Measurements from ENCODE around the gene PCDHB14. TPM values are rescaled to one million over a fixed set of nuclear protein-coding genes. Genes with fewer than 3 reads are reported as not detected.
"Not testable (repeated sequence)": the region's sequence is repeated elsewhere in the genome, so short reads cannot be mapped to it uniquely, and the experiment has no call there.

The PCDHB14 gene
- polyA plus RNA-seq = 1 to 10 TPM in 1 of 4 donors, under 1 TPM in 1, not detected in 2; 0.81 to 1.5 TPM
- long read RNA-seq, donor 1, full-length matches to known transcripts = 1 of 1 reads
- long read RNA-seq, donor 1, partial matches to known transcripts = 0 of 1 reads
- long read RNA-seq, donor 1, other reads (novel, unspliced or antisense) = 0 of 1 reads
- long read RNA-seq, donor 2 = 0 reads
- long read RNA-seq, donor 3 = 0 reads
- long read RNA-seq, donor 4 = 0 reads
- long read RNA-seq, donor 5, full-length matches to known transcripts = 1 of 1 reads
- long read RNA-seq, donor 5, partial matches to known transcripts = 0 of 1 reads
- long read RNA-seq, donor 5, other reads (novel, unspliced or antisense) = 0 of 1 reads
- long read RNA-seq, donor 6, full-length matches to known transcripts = 2 of 2 reads
- long read RNA-seq, donor 6, partial matches to known transcripts = 0 of 2 reads
- long read RNA-seq, donor 6, other reads (novel, unspliced or antisense) = 0 of 2 reads
- long read RNA-seq, donor 7, full-length matches to known transcripts = 3 of 3 reads
- long read RNA-seq, donor 7, partial matches to known transcripts = 0 of 3 reads
- long read RNA-seq, donor 7, other reads (novel, unspliced or antisense) = 0 of 3 reads
- long read RNA-seq, donor 8, full-length matches to known transcripts = 2 of 2 reads
- long read RNA-seq, donor 8, partial matches to known transcripts = 0 of 2 reads
- long read RNA-seq, donor 8, other reads (novel, unspliced or antisense) = 0 of 2 reads
- long read RNA-seq, donor 9, full-length matches to known transcripts = 1 of 1 reads
- long read RNA-seq, donor 9, partial matches to known transcripts = 0 of 1 reads
- long read RNA-seq, donor 9, other reads (novel, unspliced or antisense) = 0 of 1 reads
- long read RNA-seq, donor 10, full-length matches to known transcripts = 3 of 3 reads
- long read RNA-seq, donor 10, partial matches to known transcripts = 0 of 3 reads
- long read RNA-seq, donor 10, other reads (novel, unspliced or antisense) = 0 of 3 reads

- Histone ChIP-seq H3K27ac (ENCODE audit: low read depth in 1 of 3, low read length in 2 of 3) (no peak within 1 kb of the TSS), H3K36me3 (ENCODE audit: control insufficient read depth in 3 of 3, insufficient read depth in 2 of 3, low read depth in 1 of 3, low read length in 3 of 3) (no peaks in the 10 kb centered on the region), H3K9me3 (ENCODE audit: control insufficient read depth in 2 of 2, insufficient read depth in 1 of 2, low read depth in 1 of 2, low read length in 1 of 2) (peaks cover 0 to 30% of the 10 kb centered on the region in 2 donors), H3K27me3 (ENCODE audit: control insufficient read depth in 3 of 3, insufficient read depth in 3 of 3, low read length in 3 of 3) (no peaks in the 10 kb centered on the region), H3K4me1 (ENCODE audit: control insufficient read depth in 3 of 3, insufficient read depth in 2 of 3, low read depth in 1 of 3, low read length in 2 of 3) (no peaks in the 10 kb centered on the region), H3K4me3 (ENCODE audit: low read depth in 1 of 3, low read length in 3 of 3) (peak within 1 kb of the TSS in 1 of 3 donors; percentile 15)
- FAIRE-seq = no peak
- 25 to 34% (median 28%) methylated on average over 15 of the region's 15 CpGs for WGBS, 3 donors
- DNase-seq = peak in 1 of 2 donors; percentile 4
Measured at GRCh38 chr5:141223112-141223783, at the start of gene PCDHB14. TSS of gene PCDHB14 (plus strand) at chr5:141223343. CDS start at chr5:141223506, 163 bp downstream.

GRCh38 chr5:141174291-141175104, 48.6 kb upstream of the PCDHB14 start:
- H3K36me3 ChIP-seq (ENCODE audit: control insufficient read depth in 3 of 3, insufficient read depth in 2 of 3, low read depth in 1 of 3, low read length in 3 of 3); FAIRE-seq; H3K4me3 ChIP-seq (ENCODE audit: low read depth in 1 of 3, low read length in 3 of 3); H3K27me3 ChIP-seq (ENCODE audit: control insufficient read depth in 3 of 3, insufficient read depth in 3 of 3, low read length in 3 of 3); DNase-seq; H3K4me1 ChIP-seq (ENCODE audit: control insufficient read depth in 3 of 3, insufficient read depth in 2 of 3, low read depth in 1 of 3, low read length in 2 of 3); H3K27ac ChIP-seq (ENCODE audit: low read depth in 1 of 3, low read length in 2 of 3): not testable (repeated sequence)
- H3K9me3 ChIP-seq (ENCODE audit: control insufficient read depth in 2 of 2, insufficient read depth in 1 of 2, low read depth in 1 of 2, low read length in 1 of 2) = peaks cover 0 to 24% of the 10 kb centered on the region in 2 donors
- WGBS, 3 donors = 49 to 72% (median 63%) methylated on average over 52 to 79 of the region's 79 CpGs

- no peaks in the 10 kb centered on the region for H3K4me1 ChIP-seq (ENCODE audit: control insufficient read depth in 3 of 3, insufficient read depth in 2 of 3, low read depth in 1 of 3, low read length in 2 of 3)
- peaks cover 0 to 32% of the 10 kb centered on the region in 2 donors for H3K9me3 ChIP-seq (ENCODE audit: control insufficient read depth in 2 of 2, insufficient read depth in 1 of 2, low read depth in 1 of 2, low read length in 1 of 2)
- FAIRE-seq (peak; percentile 96), DNase-seq (no peak)
- H3K36me3 ChIP-seq (ENCODE audit: control insufficient read depth in 3 of 3, insufficient read depth in 2 of 3, low read depth in 1 of 3, low read length in 3 of 3) = no peaks in the 10 kb centered on the region
- H3K4me3 ChIP-seq (ENCODE audit: low read depth in 1 of 3, low read length in 3 of 3) = no peak overlapping the region
- no peaks in the 10 kb centered on the region for H3K27me3 ChIP-seq (ENCODE audit: control insufficient read depth in 3 of 3, insufficient read depth in 3 of 3, low read length in 3 of 3)
- no peak overlapping the region for H3K27ac ChIP-seq (ENCODE audit: low read depth in 1 of 3, low read length in 2 of 3)
- 65 to 72% (median 68%) methylated on average over 1 of the region's 1 CpG for WGBS, 3 donors
Measured at GRCh38 chr5:141175933-141176332, 47.2 kb upstream of the PCDHB14 start.

- H3K27ac ChIP-seq (ENCODE audit: low read depth in 1 of 3, low read length in 2 of 3); H3K4me1 ChIP-seq (ENCODE audit: control insufficient read depth in 3 of 3, insufficient read depth in 2 of 3, low read depth in 1 of 3, low read length in 2 of 3); FAIRE-seq; DNase-seq; H3K4me3 ChIP-seq (ENCODE audit: low read depth in 1 of 3, low read length in 3 of 3); H3K36me3 ChIP-seq (ENCODE audit: control insufficient read depth in 3 of 3, insufficient read depth in 2 of 3, low read depth in 1 of 3, low read length in 3 of 3); H3K27me3 ChIP-seq (ENCODE audit: control insufficient read depth in 3 of 3, insufficient read depth in 3 of 3, low read length in 3 of 3): not testable (repeated sequence)
- H3K9me3 ChIP-seq (ENCODE audit: control insufficient read depth in 2 of 2, insufficient read depth in 1 of 2, low read depth in 1 of 2, low read length in 1 of 2) = peaks cover 0 to 37% of the 10 kb centered on the region in 2 donors
- WGBS, 3 donors = 26 to 42% (median 41%) methylated on average over 13 to 15 of the region's 18 CpGs
Measured at GRCh38 chr5:141177577-141178191, 45.5 kb upstream of the PCDHB14 start, which contains the start of gene PCDHB8. TSS of gene PCDHB8 (plus strand) at chr5:141177790. CDS start at chr5:141178035, 245 bp downstream.

GRCh38 chr5:141179371-141179770, 43.8 kb upstream of the PCDHB14 start:
- H3K36me3 ChIP-seq (ENCODE audit: control insufficient read depth in 3 of 3, insufficient read depth in 2 of 3, low read depth in 1 of 3, low read length in 3 of 3); H3K27me3 ChIP-seq (ENCODE audit: control insufficient read depth in 3 of 3, insufficient read depth in 3 of 3, low read length in 3 of 3); FAIRE-seq; H3K27ac ChIP-seq (ENCODE audit: low read depth in 1 of 3, low read length in 2 of 3); H3K4me1 ChIP-seq (ENCODE audit: control insufficient read depth in 3 of 3, insufficient read depth in 2 of 3, low read depth in 1 of 3, low read length in 2 of 3); DNase-seq; H3K4me3 ChIP-seq (ENCODE audit: low read depth in 1 of 3, low read length in 3 of 3): not testable (repeated sequence)
- 49 to 64% (median 57%) methylated on average over 27 to 35 of the region's 39 CpGs for WGBS, 3 donors
- peaks cover 0 to 37% of the 10 kb centered on the region in 2 donors for H3K9me3 ChIP-seq (ENCODE audit: control insufficient read depth in 2 of 2, insufficient read depth in 1 of 2, low read depth in 1 of 2, low read length in 1 of 2)

GRCh38 chr5:141179876-141180275, 43.3 kb upstream of the PCDHB14 start:
- 37 to 45% (median 42%) methylated on average over 11 to 27 of the region's 32 CpGs for whole genome bisulfite sequencing, 3 donors
- not testable (repeated sequence) for H3K4me3 ChIP-seq (ENCODE audit: low read depth in 1 of 3, low read length in 3 of 3); H3K27me3 ChIP-seq (ENCODE audit: control insufficient read depth in 3 of 3, insufficient read depth in 3 of 3, low read length in 3 of 3); H3K36me3 ChIP-seq (ENCODE audit: control insufficient read depth in 3 of 3, insufficient read depth in 2 of 3, low read depth in 1 of 3, low read length in 3 of 3); DNase-seq; H3K4me1 ChIP-seq (ENCODE audit: control insufficient read depth in 3 of 3, insufficient read depth in 2 of 3, low read depth in 1 of 3, low read length in 2 of 3); FAIRE-seq; H3K27ac ChIP-seq (ENCODE audit: low read depth in 1 of 3, low read length in 2 of 3)
- peaks cover 0 to 34% of the 10 kb centered on the region in 2 donors for H3K9me3 ChIP-seq (ENCODE audit: control insufficient read depth in 2 of 2, insufficient read depth in 1 of 2, low read depth in 1 of 2, low read length in 1 of 2)

GRCh38 chr5:141180313-141180712, 42.8 kb upstream of the PCDHB14 start:
- WGBS, 3 donors = 52 to 71% (median 59%) methylated on average over 1 of the region's 1 CpG
- H3K27me3 ChIP-seq (ENCODE audit: control insufficient read depth in 3 of 3, insufficient read depth in 3 of 3, low read length in 3 of 3) = peaks cover 0 to 2% (median 0%) of the 10 kb centered on the region in 3 donors
- no peak overlapping the region for H3K4me3 ChIP-seq (ENCODE audit: low read depth in 1 of 3, low read length in 3 of 3)
- DNase-seq (no peak), FAIRE-seq (no peak)
- no peak overlapping the region for H3K27ac ChIP-seq (ENCODE audit: low read depth in 1 of 3, low read length in 2 of 3)
- H3K9me3 ChIP-seq (ENCODE audit: control insufficient read depth in 2 of 2, insufficient read depth in 1 of 2, low read depth in 1 of 2, low read length in 1 of 2) = peaks cover 0 to 34% of the 10 kb centered on the region in 2 donors
- H3K36me3 ChIP-seq (ENCODE audit: control insufficient read depth in 3 of 3, insufficient read depth in 2 of 3, low read depth in 1 of 3, low read length in 3 of 3) = no peaks in the 10 kb centered on the region
- H3K4me1 ChIP-seq (ENCODE audit: control insufficient read depth in 3 of 3, insufficient read depth in 2 of 3, low read depth in 1 of 3, low read length in 2 of 3) = no peaks in the 10 kb centered on the region

Data from small intestine (tissue), 16 donors.